Hindlimb muscle (tissue), 1 donor: Measurements from ENCODE around the gene PAX2. TPM values are rescaled to one million over a fixed set of nuclear protein-coding genes. Genes with fewer than 3 reads are reported as not detected.
"Not testable (repeated sequence)": the region's sequence is repeated elsewhere in the genome, so short reads cannot be mapped to it uniquely, and the experiment has no call there.

Experiments
- DNase-seq: peaks from one replicate; pipeline ENCODE4 v3.0.0-alpha.2; 2013
- polyA plus RNA-seq: library from polyadenylated mRNA; unstranded; fragments of 120-200 nt; gene quantifications from one replicate; pipeline ENCODE4 v1.2.1, GENCODE V29; 2013; ENCODE audit not compliant: insufficient read length

The PAX2 gene
- not detected for polyA plus RNA-seq

DNA sequence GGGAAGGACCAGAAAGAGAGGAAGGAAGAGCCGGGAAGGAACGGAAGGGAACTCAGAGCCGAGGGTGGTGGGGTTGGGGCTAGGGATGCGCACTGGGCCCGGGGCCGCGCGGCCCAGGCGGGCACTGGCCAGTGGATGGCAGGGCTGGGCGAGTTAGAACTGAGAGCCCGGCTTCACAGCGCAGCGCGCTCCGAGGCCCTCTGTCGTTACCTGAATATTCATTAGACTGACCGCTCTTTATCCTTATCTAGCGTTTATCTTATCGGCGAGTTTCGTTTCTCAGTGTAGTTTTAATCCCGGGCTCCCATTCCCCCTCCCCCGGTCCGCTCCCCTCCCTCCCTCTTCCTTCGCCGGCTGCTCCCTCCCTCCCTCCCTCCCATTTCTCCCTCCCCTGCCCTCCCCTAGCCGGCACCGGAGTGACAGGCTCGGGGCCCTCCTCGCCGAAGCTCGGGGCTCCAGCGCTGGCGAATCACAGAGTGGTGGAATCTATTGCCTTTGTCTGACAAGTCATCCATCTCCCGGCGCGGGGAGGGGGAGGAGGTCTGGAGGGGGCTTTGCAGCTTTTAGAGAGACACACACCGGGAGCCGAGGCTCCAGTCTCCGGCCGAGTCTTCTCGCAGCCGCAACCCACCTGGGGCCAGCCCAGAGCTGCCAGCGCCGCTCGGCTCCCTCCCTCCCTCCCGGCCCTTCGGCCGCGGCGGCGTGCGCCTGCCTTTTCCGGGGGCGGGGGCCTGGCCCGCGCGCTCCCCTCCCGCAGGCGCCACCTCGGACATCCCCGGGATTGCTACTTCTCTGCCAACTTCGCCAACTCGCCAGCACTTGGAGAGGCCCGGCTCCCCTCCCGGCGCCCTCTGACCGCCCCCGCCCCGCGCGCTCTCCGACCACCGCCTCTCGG is at the start of gene PAX2:
Gene PAX2, plus strand, starts transcription at position 596 of the 895 bp plus-strand sequence. CDS start 679 bp downstream, outside the sequence.
- no peak for DNase-seq

GRCh38 chr10:100696477-100696901 is 48.9 kb upstream of the PAX2 start:
- no peak for DNase-seq

GRCh38 chr10:100697070-100697469 is 48.3 kb upstream of the PAX2 start:
- no peak for DNase-seq

DNA sequence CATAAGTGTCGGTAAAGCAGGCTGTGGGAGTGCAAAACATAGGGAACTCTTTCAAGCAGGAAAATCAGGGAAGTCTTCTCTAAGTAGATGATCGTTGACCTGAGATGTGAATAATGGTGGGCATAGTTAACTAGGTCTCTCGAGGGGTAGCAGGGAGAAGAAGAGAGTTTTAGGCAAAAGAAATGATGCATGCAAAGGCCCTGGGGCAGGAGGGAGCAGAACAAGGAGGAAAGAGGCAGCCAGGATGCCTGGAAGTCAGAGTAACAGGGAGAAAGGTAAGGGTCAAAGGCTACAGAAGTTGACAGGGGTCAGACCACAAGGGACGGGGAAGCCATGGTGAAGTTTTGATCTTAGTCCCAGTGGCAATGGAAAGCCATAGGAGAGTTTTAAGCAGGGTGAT is 47.8 kb upstream of the PAX2 start:
- no peak for DNase-seq

DNA sequence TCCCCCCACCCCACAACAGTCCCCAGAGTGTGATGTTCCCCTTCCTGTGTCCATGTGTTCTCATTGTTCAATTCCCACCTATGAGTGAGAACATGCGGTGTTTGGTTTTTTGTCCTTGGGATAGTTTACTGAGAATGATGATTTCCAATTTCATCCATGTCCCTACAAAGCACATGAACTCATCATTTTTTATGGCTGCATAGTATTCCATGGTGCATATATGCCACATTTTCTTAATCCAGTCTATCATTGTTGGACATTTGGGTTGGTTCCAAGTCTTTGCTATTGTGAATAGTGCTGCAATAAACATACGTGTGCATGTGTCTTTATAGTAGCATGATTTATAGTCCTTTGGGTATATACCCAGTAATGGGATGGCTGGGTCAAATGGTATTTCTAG is 43.7 kb upstream of the PAX2 start:
- not testable (repeated sequence) for DNase-seq

GRCh38 chr10:100705139-100705538 is 40.2 kb upstream of the PAX2 start:
- DNase-seq = no peak

GRCh38 chr10:100707261-100707848 is 38.0 kb upstream of the PAX2 start:
- no peak for DNase-seq

GRCh38 chr10:100709146-100710082 is 36.0 kb upstream of the PAX2 start:
- DNase-seq = no peak

GRCh38 chr10:100710151-100710871 is 35.1 kb upstream of the PAX2 start:
- no peak for DNase-seq

GRCh38 chr10:100713049-100713858 is 32.1 kb upstream of the PAX2 start:
- no peak for DNase-seq

DNA sequence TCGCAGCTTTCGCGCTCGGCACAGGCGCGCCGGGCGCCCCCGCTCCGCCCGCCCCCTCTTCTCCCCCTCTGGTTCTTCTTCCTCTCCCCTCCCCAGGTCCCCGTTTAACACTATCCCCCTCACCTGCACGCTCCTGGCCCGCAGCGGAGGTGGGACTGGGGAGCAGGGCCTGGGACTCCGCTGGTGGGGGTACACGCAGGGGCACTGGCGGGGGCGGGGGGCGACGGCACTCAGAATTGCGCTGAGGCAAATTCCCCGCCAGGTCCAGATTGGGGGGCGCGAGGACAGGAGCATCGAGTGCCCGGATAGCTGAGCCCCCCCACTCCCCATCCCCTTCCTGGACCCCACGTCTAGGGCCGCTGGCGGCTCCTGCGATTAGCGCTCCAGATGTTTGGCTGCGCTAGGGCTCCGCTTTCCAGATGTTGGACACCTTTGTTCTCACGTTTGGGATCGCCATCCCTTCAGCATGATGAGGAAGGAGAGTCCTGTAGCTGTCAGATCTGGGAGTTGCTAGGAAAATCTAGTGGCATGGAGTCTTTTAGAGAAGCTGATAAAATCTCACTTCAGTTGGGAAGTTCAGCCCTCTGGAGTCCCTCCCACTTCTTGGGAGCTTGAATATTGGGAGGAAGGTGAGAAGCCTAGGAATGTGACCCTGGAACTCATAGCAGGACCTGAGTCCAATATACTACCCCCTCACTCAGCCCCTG is 31.4 kb upstream of the PAX2 start:
- no peak for DNase-seq

- DNase-seq = no peak
Measured at GRCh38 chr10:100714566-100714950, 30.8 kb upstream of the PAX2 start.

GRCh38 chr10:100715101-100715444 is 30.3 kb upstream of the PAX2 start:
- DNase-seq = no peak

GRCh38 chr10:100715445-100716385 is 29.7 kb upstream of the PAX2 start:
- DNase-seq = no peak

DNA sequence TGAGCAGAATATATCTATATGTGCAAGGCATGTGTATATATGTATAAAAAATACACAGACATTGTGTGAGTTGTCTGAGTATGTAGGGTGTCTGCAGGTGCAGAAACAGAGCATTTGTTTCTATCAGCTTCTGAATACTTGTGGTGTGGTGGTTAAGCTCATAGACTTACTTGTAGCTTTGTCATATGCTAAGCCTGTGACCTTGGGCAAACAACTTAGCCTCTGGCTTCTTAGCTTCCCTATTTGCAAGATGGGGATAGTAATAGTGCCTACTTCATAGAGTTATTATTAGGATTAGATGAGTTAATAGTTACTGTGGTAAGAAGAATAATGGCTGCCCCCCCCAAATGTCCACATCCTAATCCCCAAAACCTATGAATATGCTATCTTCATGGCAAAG is 28.2 kb upstream of the PAX2 start:
- DNase-seq = no peak

GRCh38 chr10:100718197-100718742 is 27.1 kb upstream of the PAX2 start:
- no peak for DNase-seq

DNA sequence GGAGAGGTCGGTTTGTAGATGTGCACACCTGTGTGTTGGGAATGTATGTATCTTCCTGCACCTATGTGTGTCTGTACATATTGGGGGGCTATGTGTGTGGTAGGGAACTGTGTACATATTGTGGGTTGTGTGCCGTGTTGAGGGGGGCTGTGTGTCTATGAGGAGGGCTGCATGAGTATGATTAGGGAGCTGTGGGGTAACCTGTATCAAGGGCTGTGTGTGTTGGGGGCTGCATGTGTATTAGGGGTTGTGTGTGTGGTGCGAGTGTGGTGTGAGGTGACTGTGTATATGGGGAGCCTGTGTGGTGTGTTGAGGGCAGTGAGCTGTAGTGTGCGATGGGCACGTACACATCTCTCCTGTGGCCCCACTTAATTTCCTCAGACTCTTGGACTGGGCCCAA is 22.2 kb upstream of the PAX2 start:
- no peak for DNase-seq

DNA sequence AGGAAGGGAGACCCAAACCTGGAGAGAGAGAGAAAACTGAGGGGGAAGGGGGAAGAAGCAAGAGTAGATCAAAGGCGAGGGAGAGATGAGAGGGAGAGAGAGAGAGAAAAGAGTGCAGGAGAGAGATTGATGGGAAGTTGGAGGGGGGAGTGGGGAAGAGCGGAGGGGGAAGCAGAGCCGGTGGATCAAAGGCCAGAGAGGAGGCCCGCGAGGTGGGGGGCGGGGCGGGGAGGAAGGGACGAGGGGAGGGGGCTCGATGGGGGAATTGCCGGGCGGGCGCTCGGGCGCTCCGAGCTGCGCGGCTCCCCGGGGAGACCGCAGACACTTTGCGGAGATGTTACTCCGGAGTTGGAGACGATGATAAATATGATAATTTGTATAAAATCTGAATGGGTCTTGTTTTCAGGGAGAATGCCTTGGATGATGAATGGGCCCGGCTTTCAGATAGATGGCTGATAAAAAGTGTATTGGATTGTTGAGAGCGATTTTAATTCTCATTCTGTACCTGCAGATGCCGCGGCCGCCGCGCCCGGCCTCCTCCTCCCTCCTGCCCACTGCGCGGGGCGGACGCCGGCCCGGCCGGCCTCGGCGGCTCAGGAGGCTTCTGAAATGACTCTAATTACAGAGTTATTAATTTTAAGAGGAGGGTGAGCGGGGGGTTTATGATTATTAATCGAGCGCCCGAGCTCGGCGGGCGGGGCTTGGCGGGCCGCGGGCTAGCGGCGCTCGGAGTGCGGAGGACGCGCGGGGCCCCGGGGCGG is 21.4 kb upstream of the PAX2 start:
- DNase-seq = no peak
